Gastrocnemius medialis (tissue), 4 donors: ENCODE measurements around the gene BCL2. TPM values are rescaled to one million over a fixed set of nuclear protein-coding genes. Genes with fewer than 3 reads are reported as not detected.
A peak's percentile ranks its signal among the peaks of the same experiment; 100 is the strongest.

Source experiments
- ATAC-seq, 2 donors: fragments of 150-250 bp; one replicate each; pipeline ENCODE4 v1.9.1; 2016
- DNase-seq, 2 donors: peaks; one replicate each; pipeline ENCODE4 v3.0.0-alpha.2; 2019
- H3K27ac ChIP-seq, 4 donors: fragments of 200-600 bp; sonication (generic); 1 replicate in 1 of 4; 2 replicates in 3 of 4; pipeline ENCODE4 v1.5.1; 2016 to 2018; ENCODE audit warnings: mild to moderate bottlenecking in 2 of 4, moderate library complexity in 1 of 4
- H3K27me3 ChIP-seq, 3 donors: fragments of 200-600 bp; sonication (generic) in 2 of 3; 1 replicate in 1 of 3; 2 replicates in 2 of 3; pipeline versions ENCODE4 v1.5.1 to v1.6.0; 2016 to 2019; ENCODE audit warnings: mild to moderate bottlenecking in 1 of 3, moderate library complexity in 1 of 3
- H3K36me3 ChIP-seq, 2 donors: fragments of 200-600 bp; sonication (generic) in 1 of 2; one replicate each; pipeline ENCODE4 v1.5.1; 2017 to 2018
- H3K4me1 ChIP-seq, 2 donors: fragments of 200-600 bp; sonication (generic) in 1 of 2; one replicate each; pipeline ENCODE4 v1.5.1; 2016 to 2017; ENCODE audit warnings: mild to moderate bottlenecking in 2 of 2
- H3K4me3 ChIP-seq, 4 donors: fragments of 200-600 bp; sonication (generic) in 3 of 4; 1 replicate in 1 of 4; 2 replicates in 3 of 4; pipeline ENCODE4 v1.5.1; 2016 to 2019; ENCODE audit warnings: mild to moderate bottlenecking in 2 of 4
- H3K9me3 ChIP-seq, 3 donors: fragments of 200-600 bp; sonication (generic) in 2 of 3; 1 replicate in 1 of 3; 2 replicates in 2 of 3; pipeline ENCODE4 v1.5.1; 2016 to 2019
- POLR2A ChIP-seq, 2 donors: fragments of 450-650 bp; IDR thresholded peaks; one replicate each; pipeline ENCODE4 v1.6.1; 2017; ENCODE audit warnings: antibody characterized with exemption in 2 of 2, mild to moderate bottlenecking in 2 of 2, moderate library complexity in 2 of 2
- in situ Hi-C, 4 donors: fragments of 200-750 bp; cut with MboI; loops; one replicate each; pipeline versions ENCODE4 v1.15.0 to v1.8.0; 2017; ENCODE audit warnings: low sequenced_read_pairs in 4 of 4
- intact Hi-C: fragments of 100-400 bp; cut with DNase I; formaldehyde crosslinking; loops from one replicate; pipeline ENCODE4 v1.15.1; 2023; ENCODE audit warnings: low total_unique reads
- total RNA-seq, 4 donors: library from RNA; depleted of rRNA; stranded (reverse); fragments of >200 nt; gene quantifications; one replicate each; pipeline versions ENCODE4 v1.1.0 to v1.2.3, GENCODE V29; 2016
- TF ChIP-seq, protein P1 (sequence below), 5 experiments: fragments of 450-650 bp in 3 of 5; fragments of 200-600 bp in 2 of 5; sonication (generic) in 2 of 5; IDR thresholded peaks in 4 of 5; conservative IDR thresholded peaks in 1 of 5; 1 replicate in 4 of 5; 2 replicates in 1 of 5; pipeline ENCODE4 v1.5.1; 2016 to 2019; ENCODE audit warnings: antibody characterized with exemption in 5 of 5, mild to moderate bottlenecking in 3 of 5, moderate library complexity in 3 of 5

BCL2 gene
- total RNA-seq, 4 donors from 2014 or later = 6.2 to 20.4 (median 13.7) TPM

DNA sequence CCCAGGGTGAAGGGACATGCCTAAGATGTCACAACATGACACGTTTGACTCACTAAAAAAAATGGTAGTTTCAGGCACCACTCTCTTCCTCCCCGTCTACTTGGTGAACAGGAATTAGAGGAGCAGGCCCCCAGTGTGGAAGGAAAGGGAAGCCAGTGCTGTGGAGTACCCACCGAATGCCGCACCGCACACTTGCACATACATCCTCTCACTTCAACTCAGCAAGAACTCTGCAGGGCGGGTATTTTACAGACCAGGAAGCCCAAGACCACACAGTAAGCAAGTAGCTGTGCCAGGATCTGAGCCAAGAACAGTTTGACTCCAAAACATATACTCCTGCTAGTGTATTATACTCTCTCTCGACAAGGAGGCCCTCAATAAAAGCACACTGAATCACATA, 69.8 kb downstream of the BCL2 start:
- no peaks in the 10 kb centered on the region for H3K9me3 ChIP-seq
- H3K27me3 ChIP-seq = no peaks in the 10 kb centered on the region
- H3K27ac ChIP-seq = no peak overlapping the region
- no peak for ATAC-seq
- no peaks in the 10 kb centered on the region for H3K36me3 ChIP-seq
- no peak overlapping the region for H3K4me3 ChIP-seq
- in situ Hi-C loops (loop anchor here in 1 of 4 donors (10.0 kb wide), 1 partner anchor 95 kb away; no protein-coding TSS in a partner anchor), intact Hi-C loops (no loop called here)
- TF ChIP-seq, protein P1, sequence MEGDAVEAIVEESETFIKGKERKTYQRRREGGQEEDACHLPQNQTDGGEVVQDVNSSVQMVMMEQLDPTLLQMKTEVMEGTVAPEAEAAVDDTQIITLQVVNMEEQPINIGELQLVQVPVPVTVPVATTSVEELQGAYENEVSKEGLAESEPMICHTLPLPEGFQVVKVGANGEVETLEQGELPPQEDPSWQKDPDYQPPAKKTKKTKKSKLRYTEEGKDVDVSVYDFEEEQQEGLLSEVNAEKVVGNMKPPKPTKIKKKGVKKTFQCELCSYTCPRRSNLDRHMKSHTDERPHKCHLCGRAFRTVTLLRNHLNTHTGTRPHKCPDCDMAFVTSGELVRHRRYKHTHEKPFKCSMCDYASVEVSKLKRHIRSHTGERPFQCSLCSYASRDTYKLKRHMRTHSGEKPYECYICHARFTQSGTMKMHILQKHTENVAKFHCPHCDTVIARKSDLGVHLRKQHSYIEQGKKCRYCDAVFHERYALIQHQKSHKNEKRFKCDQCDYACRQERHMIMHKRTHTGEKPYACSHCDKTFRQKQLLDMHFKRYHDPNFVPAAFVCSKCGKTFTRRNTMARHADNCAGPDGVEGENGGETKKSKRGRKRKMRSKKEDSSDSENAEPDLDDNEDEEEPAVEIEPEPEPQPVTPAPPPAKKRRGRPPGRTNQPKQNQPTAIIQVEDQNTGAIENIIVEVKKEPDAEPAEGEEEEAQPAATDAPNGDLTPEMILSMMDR (IDR thresholded peaks at IDR 0.05 in 4 of 5, conservative IDR thresholded peaks at IDR 0.05 in 1 of 5) = no peak
- TF ChIP-seq POLR2A (IDR thresholded peaks at IDR 0.05) = no peak
- peaks cover 18 to 37% of the 10 kb centered on the region in 2 donors for H3K4me1 ChIP-seq
- DNase-seq = no peak

- intact Hi-C loops (no loop called here), in situ Hi-C loops (no loop called here)
- H3K4me3 ChIP-seq = no peak overlapping the region
- H3K36me3 ChIP-seq = no peaks in the 10 kb centered on the region
- H3K4me1 ChIP-seq = peaks cover 7 to 31% of the 10 kb centered on the region in 2 donors
- no peaks in the 10 kb centered on the region for H3K27me3 ChIP-seq
- H3K27ac ChIP-seq = peak overlapping the region in 3 of 4 donors; percentile 8 to 49 (median 10)
- no peaks in the 10 kb centered on the region for H3K9me3 ChIP-seq
- TF ChIP-seq POLR2A (IDR thresholded peaks at IDR 0.05) = no peak
- TF ChIP-seq, protein P1 (IDR thresholded peaks at IDR 0.05 in 4 of 5, conservative IDR thresholded peaks at IDR 0.05 in 1 of 5) = no peak
- DNase-seq = no peak
- no peak for ATAC-seq
Observed at GRCh38 chr18:63247926-63248325, 71.6 kb downstream of the BCL2 start.

DNA sequence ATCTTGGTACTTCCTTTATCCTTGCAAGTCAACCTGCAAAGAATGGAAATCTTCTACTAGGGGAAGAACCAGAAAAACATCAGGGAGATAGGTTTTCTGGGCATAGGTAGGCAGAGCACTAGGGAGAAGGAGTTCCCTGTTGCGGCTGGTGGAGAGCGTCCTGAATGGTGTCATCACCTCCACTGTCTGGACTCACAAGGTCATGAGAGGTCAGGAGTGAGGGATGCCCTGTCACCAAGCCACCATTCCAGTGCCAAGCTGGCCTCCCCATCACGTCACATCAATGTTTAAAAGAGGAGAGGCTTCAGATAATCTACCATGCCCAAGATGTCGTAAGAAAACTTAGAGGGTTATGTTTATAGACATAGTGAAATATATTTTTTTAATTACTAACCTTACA, 72.1 kb downstream of the BCL2 start:
- intact Hi-C loops (no loop called here), in situ Hi-C loops (no loop called here)
- DNase-seq (no peak), ATAC-seq (peak; percentile 18 to 43)
- H3K27ac ChIP-seq = peak overlapping the region in 2 of 4 donors; percentile 8 to 49
- peaks cover 7 to 27% of the 10 kb centered on the region in 2 donors for H3K4me1 ChIP-seq
- TF ChIP-seq POLR2A (IDR thresholded peaks at IDR 0.05) = no peak
- TF ChIP-seq, protein P1 (IDR thresholded peaks at IDR 0.05 in 4 of 5, conservative IDR thresholded peaks at IDR 0.05 in 1 of 5) = no peak
- no peaks in the 10 kb centered on the region for H3K9me3 ChIP-seq
- H3K27me3 ChIP-seq = no peaks in the 10 kb centered on the region
- no peak overlapping the region for H3K4me3 ChIP-seq
- H3K36me3 ChIP-seq = no peaks in the 10 kb centered on the region

DNA sequence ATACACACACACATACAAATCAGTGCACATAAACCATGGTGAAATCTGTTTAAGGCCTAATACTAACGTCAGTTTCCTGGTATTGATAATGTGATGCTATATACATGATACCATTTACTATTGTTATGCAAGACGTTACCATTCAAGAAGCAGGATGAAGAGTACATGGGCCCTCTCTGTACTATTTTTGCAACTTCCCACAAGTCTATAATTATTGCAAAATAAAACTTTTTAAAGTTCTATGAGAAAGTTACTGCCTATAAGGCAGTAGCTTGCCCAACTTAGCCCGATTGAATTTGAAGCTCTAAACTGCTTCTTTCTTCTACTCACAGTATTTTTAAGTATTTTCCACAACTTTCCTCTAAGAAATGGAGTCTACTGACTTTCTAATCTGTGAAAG, 74.0 kb downstream of the BCL2 start:
- Histone ChIP-seq H3K27ac (peak overlapping the region in 1 of 4 donors; percentile 76), H3K36me3 (no peaks in the 10 kb centered on the region), H3K27me3 (no peaks in the 10 kb centered on the region), H3K4me1 (peaks cover 13 to 25% of the 10 kb centered on the region in 2 donors), H3K4me3 (no peak overlapping the region), H3K9me3 (no peaks in the 10 kb centered on the region)
- no peak for DNase-seq
- intact Hi-C loops (no loop called here), in situ Hi-C loops (no loop called here)
- TF ChIP-seq, protein P1 (IDR thresholded peaks at IDR 0.05 in 4 of 5, conservative IDR thresholded peaks at IDR 0.05 in 1 of 5) = no peak
- no peak for TF ChIP-seq POLR2A (IDR thresholded peaks at IDR 0.05)
- ATAC-seq = no peak

DNA sequence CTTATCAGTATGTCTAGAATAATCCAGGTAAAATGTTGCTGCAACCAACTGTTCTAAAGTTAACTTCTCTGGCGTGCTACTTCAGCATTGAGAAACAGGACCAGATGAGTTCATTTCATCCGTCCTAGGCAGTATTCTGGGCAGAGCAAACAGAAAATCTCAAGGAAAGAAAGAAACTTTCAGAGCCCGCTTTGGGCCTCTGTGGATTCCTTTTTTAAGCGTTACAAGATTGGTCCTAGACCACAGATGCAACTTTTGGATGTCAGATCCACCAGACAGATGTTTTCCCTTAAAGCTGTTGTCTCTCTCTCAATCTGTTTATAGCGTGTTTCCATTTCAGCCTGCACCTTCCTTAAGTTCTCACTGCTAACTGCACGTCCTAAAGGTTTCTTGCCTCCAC, 75.0 kb downstream of the BCL2 start:
- no peaks in the 10 kb centered on the region for H3K9me3 ChIP-seq
- ATAC-seq = peak; percentile 72 to 74
- intact Hi-C loops (no loop called here), in situ Hi-C loops (no loop called here)
- H3K4me1 ChIP-seq = peaks cover 15 to 25% of the 10 kb centered on the region in 2 donors
- no peak for DNase-seq
- peak overlapping the region; percentile 29 to 76 (median 56) for H3K27ac ChIP-seq
- no peak overlapping the region for H3K4me3 ChIP-seq
- no peaks in the 10 kb centered on the region for H3K36me3 ChIP-seq
- H3K27me3 ChIP-seq = no peaks in the 10 kb centered on the region
- no peak for TF ChIP-seq POLR2A (IDR thresholded peaks at IDR 0.05)
- TF ChIP-seq, protein P1 (IDR thresholded peaks at IDR 0.05 in 4 of 5, conservative IDR thresholded peaks at IDR 0.05 in 1 of 5) = no peak
